H1 (cell line): Measurements from ENCODE around the gene RASGRP3. TPM values are rescaled to one million over a fixed set of nuclear protein-coding genes. Genes with fewer than 3 reads are reported as not detected.

ENCODE experiments used
- BACH1 ChIP-seq: IDR thresholded peaks from 2 replicates; pipeline ENCODE4 v1.6.1; 2012; ENCODE audit warnings: low read length, improper control_type of control experiment
- EGR1 ChIP-seq: IDR thresholded peaks from 2 replicates; pipeline ENCODE4 v1.6.1; 2011; ENCODE audit warnings: low read depth, low read length, borderline replicate concordance
- KDM1A ChIP-seq: fragments of 200-600, 300-600 bp; sonication (generic); IDR thresholded peaks from 2 replicates; pipeline ENCODE4 v1.7.1; 2016; ENCODE audit warnings: mild to moderate bottlenecking, low read length, borderline replicate concordance
- MAFK ChIP-seq: IDR thresholded peaks from 2 replicates; pipeline ENCODE4 v1.6.1; 2012; ENCODE audit warnings: low read depth, mild to moderate bottlenecking, improper control_type of control experiment, low read length
- RBBP5 ChIP-seq: IDR thresholded peaks from 2 replicates; pipeline ENCODE4 v1.7.1; 2012; ENCODE audit warnings: low read depth, mild to moderate bottlenecking, inconsistent platforms, low read length, moderate library complexity, borderline replicate concordance
- SAP30 ChIP-seq: fragments of 300-600 bp; sonication (generic); IDR thresholded peaks from 2 replicates; pipeline ENCODE4 v1.7.1; 2012; ENCODE audit warnings: low read length, moderate library complexity, mild to moderate bottlenecking, inconsistent platforms; ENCODE audit not compliant: insufficient read depth, insufficient replicate concordance
- SIX5 ChIP-seq: IDR thresholded peaks from 2 replicates; pipeline ENCODE4 v1.6.1; 2011; ENCODE audit warnings: mild to moderate bottlenecking, low read depth, low read length
- SP2 ChIP-seq: IDR thresholded peaks from 2 replicates; pipeline ENCODE4 v1.6.1; 2012; ENCODE audit warnings: mild to moderate bottlenecking, low read length, inconsistent platforms
- TAF7 ChIP-seq: optimal IDR thresholded peaks from 2 replicates; pipeline ENCODE3; 2011; ENCODE audit warnings: low read depth, mild to moderate bottlenecking, inconsistent platforms, low read length, moderate library complexity, borderline replicate concordance
- USF2 ChIP-seq: IDR thresholded peaks from 2 replicates; pipeline ENCODE4 v1.6.1; 2011; ENCODE audit warnings: low read length, improper control_type of control experiment
- polyA plus RNA-seq, 7 experiments: library from polyadenylated mRNA; depleted of rRNA in 3 of 7; stranded (reverse) in 5 of 7; unstranded in 2 of 7; fragments of >200 nt in 5 of 7; fragments of 200-250 nt in 2 of 7; gene quantifications; 1 replicate in 5 of 7; 2 replicates in 1 of 7; 4 replicates in 1 of 7; pipeline versions ENCODE4 v1.2.1 to v1.2.3, GENCODE V29; 2011 to 2013; ENCODE audit warnings: missing spikeins in 2 of 7, mixed read lengths in 2 of 7
- total RNA-seq: library from RNA; stranded (reverse); fragmentation: NEBNext Ultra II Directional; extraction: Animal tissue kit (Norgen Biotek cat#: 25700); gene quantifications from 2 replicates; pipeline ENCODE4 v1.2.1, GENCODE V29; 2021
- TF ChIP-seq, protein P1 (sequence below): fragments of 300-600 bp; sonication (generic); IDR thresholded peaks from 2 replicates; pipeline ENCODE4 v1.7.1; 2012; ENCODE audit warnings: low read length, moderate library complexity, mild to moderate bottlenecking, inconsistent platforms; ENCODE audit not compliant: insufficient replicate concordance

The RASGRP3 gene
- total and polyA plus RNA-seq, 2 of the 8 experiments (the other 6 are each of a cell fraction or from before 2014, with no cell fraction given) = 0.06 TPM; not detected in 1

DNA sequence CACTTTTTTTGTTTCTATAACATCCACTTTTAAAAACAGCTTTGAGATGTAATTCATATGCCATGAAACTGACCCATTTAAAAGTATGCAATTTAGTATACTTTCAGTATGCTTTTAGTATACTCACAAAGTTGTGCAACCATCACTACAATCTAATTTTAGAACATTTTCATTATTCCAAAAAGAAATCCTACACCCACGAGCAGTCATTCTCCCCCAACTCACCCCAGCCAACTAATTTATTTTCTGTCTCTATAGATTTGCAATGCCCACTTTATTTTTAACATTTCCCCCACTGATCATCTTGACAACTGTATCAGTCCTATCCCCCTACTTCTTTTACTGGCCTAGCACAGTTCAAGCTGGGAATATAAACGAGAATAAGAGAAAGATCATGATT, 83.6 kb downstream of the RASGRP3 start (continued):
- TF ChIP-seq, protein P1, sequence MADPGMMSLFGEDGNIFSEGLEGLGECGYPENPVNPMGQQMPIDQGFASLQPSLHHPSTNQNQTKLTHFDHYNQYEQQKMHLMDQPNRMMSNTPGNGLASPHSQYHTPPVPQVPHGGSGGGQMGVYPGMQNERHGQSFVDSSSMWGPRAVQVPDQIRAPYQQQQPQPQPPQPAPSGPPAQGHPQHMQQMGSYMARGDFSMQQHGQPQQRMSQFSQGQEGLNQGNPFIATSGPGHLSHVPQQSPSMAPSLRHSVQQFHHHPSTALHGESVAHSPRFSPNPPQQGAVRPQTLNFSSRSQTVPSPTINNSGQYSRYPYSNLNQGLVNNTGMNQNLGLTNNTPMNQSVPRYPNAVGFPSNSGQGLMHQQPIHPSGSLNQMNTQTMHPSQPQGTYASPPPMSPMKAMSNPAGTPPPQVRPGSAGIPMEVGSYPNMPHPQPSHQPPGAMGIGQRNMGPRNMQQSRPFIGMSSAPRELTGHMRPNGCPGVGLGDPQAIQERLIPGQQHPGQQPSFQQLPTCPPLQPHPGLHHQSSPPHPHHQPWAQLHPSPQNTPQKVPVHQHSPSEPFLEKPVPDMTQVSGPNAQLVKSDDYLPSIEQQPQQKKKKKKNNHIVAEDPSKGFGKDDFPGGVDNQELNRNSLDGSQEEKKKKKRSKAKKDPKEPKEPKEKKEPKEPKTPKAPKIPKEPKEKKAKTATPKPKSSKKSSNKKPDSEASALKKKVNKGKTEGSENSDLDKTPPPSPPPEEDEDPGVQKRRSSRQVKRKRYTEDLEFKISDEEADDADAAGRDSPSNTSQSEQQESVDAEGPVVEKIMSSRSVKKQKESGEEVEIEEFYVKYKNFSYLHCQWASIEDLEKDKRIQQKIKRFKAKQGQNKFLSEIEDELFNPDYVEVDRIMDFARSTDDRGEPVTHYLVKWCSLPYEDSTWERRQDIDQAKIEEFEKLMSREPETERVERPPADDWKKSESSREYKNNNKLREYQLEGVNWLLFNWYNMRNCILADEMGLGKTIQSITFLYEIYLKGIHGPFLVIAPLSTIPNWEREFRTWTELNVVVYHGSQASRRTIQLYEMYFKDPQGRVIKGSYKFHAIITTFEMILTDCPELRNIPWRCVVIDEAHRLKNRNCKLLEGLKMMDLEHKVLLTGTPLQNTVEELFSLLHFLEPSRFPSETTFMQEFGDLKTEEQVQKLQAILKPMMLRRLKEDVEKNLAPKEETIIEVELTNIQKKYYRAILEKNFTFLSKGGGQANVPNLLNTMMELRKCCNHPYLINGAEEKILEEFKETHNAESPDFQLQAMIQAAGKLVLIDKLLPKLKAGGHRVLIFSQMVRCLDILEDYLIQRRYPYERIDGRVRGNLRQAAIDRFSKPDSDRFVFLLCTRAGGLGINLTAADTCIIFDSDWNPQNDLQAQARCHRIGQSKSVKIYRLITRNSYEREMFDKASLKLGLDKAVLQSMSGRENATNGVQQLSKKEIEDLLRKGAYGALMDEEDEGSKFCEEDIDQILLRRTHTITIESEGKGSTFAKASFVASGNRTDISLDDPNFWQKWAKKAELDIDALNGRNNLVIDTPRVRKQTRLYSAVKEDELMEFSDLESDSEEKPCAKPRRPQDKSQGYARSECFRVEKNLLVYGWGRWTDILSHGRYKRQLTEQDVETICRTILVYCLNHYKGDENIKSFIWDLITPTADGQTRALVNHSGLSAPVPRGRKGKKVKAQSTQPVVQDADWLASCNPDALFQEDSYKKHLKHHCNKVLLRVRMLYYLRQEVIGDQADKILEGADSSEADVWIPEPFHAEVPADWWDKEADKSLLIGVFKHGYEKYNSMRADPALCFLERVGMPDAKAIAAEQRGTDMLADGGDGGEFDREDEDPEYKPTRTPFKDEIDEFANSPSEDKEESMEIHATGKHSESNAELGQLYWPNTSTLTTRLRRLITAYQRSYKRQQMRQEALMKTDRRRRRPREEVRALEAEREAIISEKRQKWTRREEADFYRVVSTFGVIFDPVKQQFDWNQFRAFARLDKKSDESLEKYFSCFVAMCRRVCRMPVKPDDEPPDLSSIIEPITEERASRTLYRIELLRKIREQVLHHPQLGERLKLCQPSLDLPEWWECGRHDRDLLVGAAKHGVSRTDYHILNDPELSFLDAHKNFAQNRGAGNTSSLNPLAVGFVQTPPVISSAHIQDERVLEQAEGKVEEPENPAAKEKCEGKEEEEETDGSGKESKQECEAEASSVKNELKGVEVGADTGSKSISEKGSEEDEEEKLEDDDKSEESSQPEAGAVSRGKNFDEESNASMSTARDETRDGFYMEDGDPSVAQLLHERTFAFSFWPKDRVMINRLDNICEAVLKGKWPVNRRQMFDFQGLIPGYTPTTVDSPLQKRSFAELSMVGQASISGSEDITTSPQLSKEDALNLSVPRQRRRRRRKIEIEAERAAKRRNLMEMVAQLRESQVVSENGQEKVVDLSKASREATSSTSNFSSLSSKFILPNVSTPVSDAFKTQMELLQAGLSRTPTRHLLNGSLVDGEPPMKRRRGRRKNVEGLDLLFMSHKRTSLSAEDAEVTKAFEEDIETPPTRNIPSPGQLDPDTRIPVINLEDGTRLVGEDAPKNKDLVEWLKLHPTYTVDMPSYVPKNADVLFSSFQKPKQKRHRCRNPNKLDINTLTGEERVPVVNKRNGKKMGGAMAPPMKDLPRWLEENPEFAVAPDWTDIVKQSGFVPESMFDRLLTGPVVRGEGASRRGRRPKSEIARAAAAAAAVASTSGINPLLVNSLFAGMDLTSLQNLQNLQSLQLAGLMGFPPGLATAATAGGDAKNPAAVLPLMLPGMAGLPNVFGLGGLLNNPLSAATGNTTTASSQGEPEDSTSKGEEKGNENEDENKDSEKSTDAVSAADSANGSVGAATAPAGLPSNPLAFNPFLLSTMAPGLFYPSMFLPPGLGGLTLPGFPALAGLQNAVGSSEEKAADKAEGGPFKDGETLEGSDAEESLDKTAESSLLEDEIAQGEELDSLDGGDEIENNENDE = no peak
- TF ChIP-seq MAFK = no peak
- TF ChIP-seq KDM1A = no peak
- no peak for TF ChIP-seq SIX5
- TF ChIP-seq EGR1 = no peak
- no peak for TF ChIP-seq USF2
- no peak for TF ChIP-seq RBBP5
- no peak for TF ChIP-seq SAP30
- TF ChIP-seq BACH1 = no peak
- TF ChIP-seq TAF7 = no peak
- TF ChIP-seq SP2 = no peak
